OCI-LY7 (cell line): ENCODE measurements around the gene SLC6A4. TPM values are rescaled to one million over a fixed set of nuclear protein-coding genes. Genes with fewer than 3 reads are reported as not detected.

Experiments
- BruUV-seq: library from RNA; stranded (reverse); fragments of 400-500 nt; replicated peaks from 2 replicates; lab custom pipeline; 2021; lab: Mats Ljungman, UMichigan
- CTCF ChIA-PET: fragments of 300-600 bp; sonication (Branson Sonifier 250); formaldehyde crosslinking; loops from one replicate; lab custom pipeline; 2022; ENCODE audit warnings: antibody characterized with exemption; ENCODE audit not compliant: unreplicated experiment; lab: Charles Lee
- POLR2A ChIA-PET: fragments of 300-600 bp; sonication (Branson Sonifier 250); formaldehyde crosslinking; loops from one replicate; lab custom pipeline; 2022; ENCODE audit warnings: antibody characterized with exemption; lab: Charles Lee
- DNase-seq: peaks from one replicate; pipeline ENCODE4 v3.0.0-alpha.2; 2015; ENCODE audit warnings: low spot score
- H2AFZ ChIP-seq: fragments of 200-600 bp; sonication (generic), shearing (Covaris generic); 2 replicates; pipeline ENCODE4 v1.6.1; 2014; ENCODE audit warnings: mild to moderate bottlenecking, antibody characterized with exemption, low read length, moderate library complexity
- H3K27ac ChIP-seq: fragments of 200-600 bp; sonication (generic); 2 replicates; pipeline ENCODE4 v1.5.1; 2014; ENCODE audit warnings: mixed run types, low read depth, mild to moderate bottlenecking, moderate library complexity, low read length, inconsistent platforms; ENCODE audit not compliant: poor library complexity, severe bottlenecking
- H3K36me3 ChIP-seq: fragments of 200-600 bp; sonication (generic); 2 replicates; pipeline ENCODE4 v1.6.1; 2014; ENCODE audit warnings: mild to moderate bottlenecking, antibody characterized with exemption, low read length, moderate library complexity, mixed read lengths; ENCODE audit not compliant: insufficient read depth
- H3K4me1 ChIP-seq: fragments of 200-600 bp; sonication (generic); 2 replicates; pipeline ENCODE4 v1.5.1; 2014; ENCODE audit warnings: mild to moderate bottlenecking, low read length; ENCODE audit not compliant: insufficient read depth, poor library complexity, severe bottlenecking
- H3K4me2 ChIP-seq: fragments of 200-600 bp; sonication (generic); 2 replicates; pipeline ENCODE4 v1.6.1; 2014; ENCODE audit warnings: mild to moderate bottlenecking, low read length
- H3K4me3 ChIP-seq: fragments of 200-600 bp; sonication (generic); 2 replicates; pipeline ENCODE4 v1.5.1; 2014; ENCODE audit warnings: mild to moderate bottlenecking, low read depth, low read length; ENCODE audit not compliant: poor library complexity, severe bottlenecking
- H3K79me2 ChIP-seq: fragments of 200-600 bp; sonication (generic); 2 replicates; pipeline ENCODE4 v1.6.1; 2016; ENCODE audit warnings: low read depth, mild to moderate bottlenecking, low read length, moderate library complexity, mixed read lengths; ENCODE audit not compliant: insufficient read depth
- H3K9me2 ChIP-seq: fragments of 200-600 bp; sonication (generic); 2 replicates; pipeline ENCODE4 v1.6.1; 2016; ENCODE audit warnings: mild to moderate bottlenecking, low read length, mixed read lengths; ENCODE audit not compliant: insufficient read depth
- H3K9me3 ChIP-seq: fragments of 200-600 bp; sonication (generic); 2 replicates; pipeline ENCODE4 v1.6.1; 2014; ENCODE audit warnings: mild to moderate bottlenecking, mixed run types, low read length, mixed read lengths
- H4K20me1 ChIP-seq: fragments of 200-600 bp; sonication (generic); 2 replicates; pipeline ENCODE4 v1.6.1; 2014; ENCODE audit warnings: mild to moderate bottlenecking, antibody characterized with exemption, low read length, moderate library complexity, mixed read lengths; ENCODE audit not compliant: insufficient read depth
- EZH2phosphoT487 ChIP-seq: fragments of 200-600 bp; sonication (generic); IDR thresholded peaks from 2 replicates; pipeline ENCODE4 v1.6.1; 2018; ENCODE audit warnings: low read depth, borderline replicate concordance, mild to moderate bottlenecking, mixed run types, antibody characterized with exemption, low read length, moderate library complexity, mixed read lengths
- intact Hi-C: fragments of 100-400 bp; cut with micrococcal nuclease; formaldehyde crosslinking; loops from one replicate; pipeline ENCODE4 v1.10.0; 2022; ENCODE audit not compliant: unreplicated experiment
- total RNA-seq, 2 experiments: library from RNA; depleted of rRNA in 1 of 2; stranded (reverse); fragments of >200 nt in 1 of 2; shearing (Covaris generic) in 1 of 2; gene quantifications; 2 replicates each; pipeline ENCODE4 v1.2.3, GENCODE V29; 2014 to 2022
- TF ChIP-seq, protein P1 (sequence below): fragments of 200-600 bp; sonication (generic); conservative IDR thresholded peaks from 2 replicates; pipeline ENCODE4 v1.5.1; 2014; ENCODE audit warnings: mild to moderate bottlenecking, antibody characterized with exemption, low read length, moderate library complexity, mixed read lengths

SLC6A4 gene
- total RNA-seq, 2 experiments from 2014 or later: 0.09 TPM; not detected in 1

DNA sequence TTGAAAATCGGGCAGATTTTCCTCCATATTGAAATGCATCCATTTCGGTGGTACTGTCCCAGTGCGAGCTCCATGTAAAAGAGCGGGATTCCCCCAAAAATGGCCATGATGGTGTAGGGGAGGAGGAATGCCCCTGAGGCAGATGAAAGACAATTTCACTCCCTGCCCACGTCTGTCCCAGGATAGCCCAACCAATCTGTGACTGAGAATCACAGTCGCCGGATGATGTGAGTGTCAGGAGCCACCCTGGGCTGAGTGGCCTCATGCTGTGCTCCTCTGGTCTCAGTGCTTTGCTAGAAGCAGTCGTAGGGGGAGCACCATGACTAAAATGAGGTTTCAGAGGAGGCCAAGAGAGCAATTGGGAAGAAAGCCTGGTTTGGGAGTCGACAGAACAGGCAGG lies 16.7 kb downstream of the SLC6A4 start:
- no peak for TF ChIP-seq EZH2phosphoT487
- TF ChIP-seq, protein P1, sequence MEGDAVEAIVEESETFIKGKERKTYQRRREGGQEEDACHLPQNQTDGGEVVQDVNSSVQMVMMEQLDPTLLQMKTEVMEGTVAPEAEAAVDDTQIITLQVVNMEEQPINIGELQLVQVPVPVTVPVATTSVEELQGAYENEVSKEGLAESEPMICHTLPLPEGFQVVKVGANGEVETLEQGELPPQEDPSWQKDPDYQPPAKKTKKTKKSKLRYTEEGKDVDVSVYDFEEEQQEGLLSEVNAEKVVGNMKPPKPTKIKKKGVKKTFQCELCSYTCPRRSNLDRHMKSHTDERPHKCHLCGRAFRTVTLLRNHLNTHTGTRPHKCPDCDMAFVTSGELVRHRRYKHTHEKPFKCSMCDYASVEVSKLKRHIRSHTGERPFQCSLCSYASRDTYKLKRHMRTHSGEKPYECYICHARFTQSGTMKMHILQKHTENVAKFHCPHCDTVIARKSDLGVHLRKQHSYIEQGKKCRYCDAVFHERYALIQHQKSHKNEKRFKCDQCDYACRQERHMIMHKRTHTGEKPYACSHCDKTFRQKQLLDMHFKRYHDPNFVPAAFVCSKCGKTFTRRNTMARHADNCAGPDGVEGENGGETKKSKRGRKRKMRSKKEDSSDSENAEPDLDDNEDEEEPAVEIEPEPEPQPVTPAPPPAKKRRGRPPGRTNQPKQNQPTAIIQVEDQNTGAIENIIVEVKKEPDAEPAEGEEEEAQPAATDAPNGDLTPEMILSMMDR: no peak
- no peaks in the 10 kb centered on the region for H4K20me1 ChIP-seq
- intact Hi-C loops: no loop called here
- no peaks in the 10 kb centered on the region for H3K36me3 ChIP-seq
- no peaks in the 10 kb centered on the region for H3K4me1 ChIP-seq
- no peaks in the 10 kb centered on the region for H3K79me2 ChIP-seq
- ChIA-PET POLR2A (no interaction called here), CTCF (no interaction called here)
- no peak overlapping the region for H3K27ac ChIP-seq
- H3K4me3 ChIP-seq: no peak overlapping the region
- H3K4me2 ChIP-seq: no peak overlapping the region
- H3K9me2 ChIP-seq: no peaks in the 10 kb centered on the region
- H2AFZ ChIP-seq: no peak overlapping the region
- H3K9me3 ChIP-seq: no peaks in the 10 kb centered on the region
- no peak for DNase-seq
- no TSS peak for BruUV-seq

DNA sequence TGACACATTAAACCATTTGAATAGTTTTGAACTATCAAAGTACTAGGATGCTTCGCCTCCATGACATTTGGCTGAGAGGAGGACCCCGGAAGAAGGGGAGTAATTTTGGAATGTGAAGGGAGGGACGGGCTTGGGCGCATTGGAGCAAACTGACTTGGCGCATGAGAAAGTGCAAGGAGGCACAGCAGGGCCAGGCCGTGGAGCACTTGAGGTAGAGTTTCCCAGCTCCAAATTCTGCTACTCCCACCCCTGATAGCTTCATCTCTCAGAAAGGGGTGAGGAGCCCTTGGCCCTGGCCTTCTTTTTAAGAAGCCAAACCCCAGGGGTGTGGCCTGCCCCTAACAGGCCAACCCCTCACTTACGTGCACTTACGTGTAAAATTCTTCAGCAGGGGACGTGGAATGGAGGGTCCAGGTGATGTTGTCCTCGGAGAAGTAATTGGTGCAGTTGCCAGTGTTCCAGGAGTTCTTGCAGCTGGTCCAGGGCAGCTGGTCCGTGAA lies 17.7 kb downstream of the SLC6A4 start:
- H3K9me3 ChIP-seq: no peaks in the 10 kb centered on the region
- H4K20me1 ChIP-seq: no peaks in the 10 kb centered on the region
- H3K36me3 ChIP-seq: no peaks in the 10 kb centered on the region
- TF ChIP-seq, protein P1: no peak
- no peak for TF ChIP-seq EZH2phosphoT487
- no peak overlapping the region for H3K27ac ChIP-seq
- H3K79me2 ChIP-seq: no peaks in the 10 kb centered on the region
- CTCF ChIA-PET: no interaction called here
- no peak for DNase-seq
- H2AFZ ChIP-seq: no peak overlapping the region
- POLR2A ChIA-PET: no interaction called here
- BruUV-seq: no TSS peak
- no peaks in the 10 kb centered on the region for H3K9me2 ChIP-seq
- no peak overlapping the region for H3K4me3 ChIP-seq
- intact Hi-C loops: no loop called here
- H3K4me1 ChIP-seq: no peaks in the 10 kb centered on the region
- no peak overlapping the region for H3K4me2 ChIP-seq

GRCh38 chr17:30217054-30217453 lies 18.4 kb downstream of the SLC6A4 start:
- Histone ChIP-seq H3K9me3 (no peaks in the 10 kb centered on the region), H3K36me3 (no peaks in the 10 kb centered on the region), H2AFZ (no peak overlapping the region), H3K4me3 (no peak overlapping the region), H3K27ac (no peak overlapping the region), H3K79me2 (no peaks in the 10 kb centered on the region), H4K20me1 (no peaks in the 10 kb centered on the region), H3K4me2 (no peak overlapping the region), H3K4me1 (no peaks in the 10 kb centered on the region), H3K9me2 (no peaks in the 10 kb centered on the region)
- BruUV-seq: no TSS peak
- intact Hi-C loops: no loop called here
- ChIA-PET POLR2A (no interaction called here), CTCF (no interaction called here)
- no peak for DNase-seq
- TF ChIP-seq, protein P1: no peak
- TF ChIP-seq EZH2phosphoT487: no peak
